ENCODE measurements around the gene KIF12. TPM values are rescaled to one million over a fixed set of nuclear protein-coding genes. Genes with fewer than 3 reads are reported as not detected.

The KIF12 gene
- total and polyA plus RNA-seq, 2 of the 8 experiments (the other 6 are each of a cell fraction or from before 2014, with no cell fraction given), result 2.9 to 3.9 TPM

DNA sequence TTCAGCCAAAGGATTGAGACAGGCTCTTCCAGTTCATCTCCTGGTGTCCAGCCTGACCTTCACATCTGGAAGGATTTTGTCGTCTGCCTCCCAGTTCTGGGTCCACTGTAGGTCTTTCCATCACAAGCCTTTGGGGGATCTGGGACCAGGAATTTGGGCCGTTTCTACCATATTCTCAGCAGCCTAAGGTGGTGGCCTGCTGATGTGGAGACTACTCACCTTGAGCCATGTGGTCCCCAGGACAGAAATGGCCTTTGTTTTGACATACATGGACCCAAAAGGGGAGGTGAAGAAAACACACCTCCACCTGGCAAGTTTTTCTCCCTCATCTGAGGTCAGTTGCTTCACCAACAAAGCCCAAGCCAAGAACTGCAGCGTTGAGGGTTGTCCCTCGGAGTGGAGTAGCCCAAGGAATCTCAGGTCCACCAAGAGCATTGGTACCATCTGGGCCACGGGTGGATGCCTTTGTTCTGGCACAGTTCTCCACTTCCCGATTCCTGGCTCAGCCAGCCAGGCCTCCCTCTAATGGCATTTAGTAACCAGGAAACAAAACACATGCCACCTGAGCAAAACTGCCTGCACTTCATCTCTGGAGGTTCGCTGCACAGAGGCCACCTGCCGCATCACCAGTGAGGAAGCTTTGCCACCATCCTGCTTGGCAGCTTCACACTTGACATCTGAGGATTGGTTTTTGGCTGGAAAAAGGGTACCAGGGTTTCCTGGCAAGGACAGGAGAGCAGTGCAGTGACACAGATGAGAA, 45.7 kb downstream of the KIF12 start (continued):
- TF ChIP-seq FOSL1 (IDR thresholded peaks at IDR 0.05; ENCODE audit: insufficient read depth, low read depth, low read length), result no peak

Data from H1 (cell line).